SK-N-DZ (cell line): ENCODE measurements around the gene ANGPTL2.

Experiments used
- DNase-seq: peaks from one replicate; pipeline ENCODE4 v3.0.0-alpha.2; 2015; ENCODE audit warnings: low spot score

The ANGPTL2 gene

GRCh38 chr9:127051881-127052595 lies 70.4 kb downstream of the ANGPTL2 start:
- no peak for DNase-seq

GRCh38 chr9:127050591-127051001 lies 71.8 kb downstream of the ANGPTL2 start:
- no peak for DNase-seq

- DNase-seq: no peak
Measured at GRCh38 chr9:127050152-127050551, 72.3 kb downstream of the ANGPTL2 start.

- no peak for DNase-seq
Measured at GRCh38 chr9:127049581-127049980, 72.9 kb downstream of the ANGPTL2 start.

- DNase-seq: no peak
Measured at GRCh38 chr9:127049044-127049443, 73.4 kb downstream of the ANGPTL2 start.

- DNase-seq: no peak
Measured at GRCh38 chr9:127047971-127048370, 74.5 kb downstream of the ANGPTL2 start.

- no peak for DNase-seq
Measured at GRCh38 chr9:127045148-127045547, 77.3 kb downstream of the ANGPTL2 start.

GRCh38 chr9:127039492-127039891 lies 82.9 kb downstream of the ANGPTL2 start:
- no peak for DNase-seq

GRCh38 chr9:127038531-127038930 lies 83.9 kb downstream of the ANGPTL2 start:
- DNase-seq: no peak
